DMS153 (cell line): ENCODE results near the gene KIF27.
A peak's percentile ranks its signal among the peaks of the same experiment; 100 is the strongest.
"Not testable (repeated sequence)": the region's sequence is repeated elsewhere in the genome, so short reads cannot be mapped to it uniquely, and the experiment has no call there.

Experiments used
- DNase-seq: peaks from one replicate; lab custom pipeline; 2025; lab: John Stamatoyannopoulos, UW

KIF27 gene

DNA sequence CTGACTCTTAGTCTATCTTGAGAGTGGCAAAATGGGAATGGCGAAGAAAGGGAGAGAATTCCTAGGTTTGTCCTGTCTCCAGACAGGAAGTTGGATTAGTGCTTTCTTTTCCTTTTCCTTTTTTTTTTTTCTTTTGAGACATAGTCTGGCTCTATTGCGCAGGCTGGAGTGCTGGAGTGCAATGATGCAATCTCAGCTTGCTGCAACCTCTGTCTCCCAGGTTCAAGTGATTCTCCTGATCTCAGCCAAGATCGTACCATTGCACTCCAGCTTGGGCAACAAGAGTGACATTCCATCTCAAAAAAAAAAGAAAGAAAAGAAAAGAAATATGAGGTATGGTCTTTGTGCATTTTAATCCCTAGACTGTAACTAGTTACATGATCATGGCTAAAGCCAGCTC is 12.6 kb upstream of the KIF27 start:
- DNase-seq, result no peak

- DNase-seq, result no peak
Measured at GRCh38 chr9:83932851-83933250, 11.6 kb upstream of the KIF27 start.

DNA sequence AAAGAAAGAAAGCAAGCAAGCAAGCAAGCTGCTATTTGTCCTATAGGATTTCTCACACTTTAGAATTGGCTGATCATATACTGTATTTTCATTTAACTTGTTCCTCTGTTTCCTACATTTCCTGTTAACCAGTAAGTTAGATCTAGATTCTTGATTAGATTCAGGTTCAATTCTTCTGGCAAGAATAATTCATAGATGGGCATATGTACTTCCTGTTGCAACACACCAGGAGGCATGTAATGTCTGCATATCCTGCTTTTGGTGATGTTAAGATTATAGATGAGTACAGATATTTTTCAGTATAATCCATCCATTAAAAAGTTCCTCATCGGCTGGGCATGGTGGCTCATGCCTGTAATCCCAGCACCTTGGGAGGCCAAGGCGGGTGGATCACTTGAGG is 10.8 kb upstream of the KIF27 start:
- DNase-seq, result no peak

DNA sequence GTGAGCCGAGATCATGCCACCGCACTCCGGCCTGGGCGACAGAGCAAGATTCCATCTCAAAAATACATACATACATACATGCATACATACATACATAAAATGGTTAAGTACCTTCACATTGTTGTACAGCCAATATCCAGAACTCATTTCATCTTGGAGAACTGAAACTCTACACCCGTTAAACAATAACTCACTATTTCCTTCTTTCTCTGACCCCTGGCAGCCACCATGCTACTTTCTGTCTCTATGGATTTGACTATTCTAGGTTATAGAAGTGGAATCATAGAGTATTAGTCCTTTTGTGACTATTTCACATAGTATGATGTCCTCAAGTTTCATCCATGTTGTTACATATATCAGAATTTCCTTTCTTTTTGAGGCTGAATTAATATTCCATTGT is 9.6 kb upstream of the KIF27 start:
- DNase-seq, result no peak

- no peak for DNase-seq
Measured at GRCh38 chr9:83927591-83927990, 6.4 kb upstream of the KIF27 start.

DNA sequence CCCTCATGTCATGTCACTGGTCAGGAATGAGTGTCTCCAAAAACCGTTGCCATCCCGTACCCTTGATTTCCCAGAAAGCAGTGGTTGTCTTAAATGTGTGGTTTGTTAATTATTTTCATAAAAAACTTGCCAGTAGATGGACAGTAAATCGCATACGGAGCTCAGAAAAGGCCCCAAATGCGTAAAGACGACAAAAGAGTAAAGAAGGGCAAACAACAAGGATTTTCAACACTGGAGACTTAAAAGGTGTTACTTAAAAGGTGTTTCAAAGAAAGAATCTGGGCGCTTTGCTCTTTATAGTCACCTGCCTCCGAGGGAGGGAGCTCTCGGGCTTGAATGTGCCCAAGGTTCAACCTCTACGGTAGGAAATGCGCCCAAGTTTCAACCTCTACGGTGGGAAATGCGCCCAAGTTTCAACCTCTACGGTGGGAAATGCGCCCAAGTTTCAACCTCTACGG is 734 bp downstream of the KIF27 start:
- peak; percentile 40 for DNase-seq

DNA sequence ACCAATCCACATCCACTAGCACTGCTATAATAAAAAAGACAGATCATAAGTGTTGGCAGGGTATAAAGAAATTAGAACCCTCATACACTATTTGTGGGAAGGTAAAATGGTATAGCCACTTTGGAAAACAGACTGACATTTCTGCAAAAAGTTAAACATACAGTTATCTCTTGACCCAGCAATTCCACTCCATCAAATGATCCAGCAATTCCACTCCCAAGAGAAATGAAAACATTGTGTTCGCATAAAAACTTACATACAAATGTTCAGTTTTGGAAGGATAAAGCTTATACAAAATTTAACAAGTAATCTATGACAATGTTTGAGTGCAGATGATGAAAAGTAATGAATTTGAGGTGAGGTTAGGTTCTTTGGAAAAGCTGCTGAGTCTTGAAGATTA is 2.1 kb downstream of the KIF27 start:
- DNase-seq, result no peak

GRCh38 chr9:83912194-83912593 is 9.0 kb downstream of the KIF27 start:
- DNase-seq, result not testable (repeated sequence)

DNA sequence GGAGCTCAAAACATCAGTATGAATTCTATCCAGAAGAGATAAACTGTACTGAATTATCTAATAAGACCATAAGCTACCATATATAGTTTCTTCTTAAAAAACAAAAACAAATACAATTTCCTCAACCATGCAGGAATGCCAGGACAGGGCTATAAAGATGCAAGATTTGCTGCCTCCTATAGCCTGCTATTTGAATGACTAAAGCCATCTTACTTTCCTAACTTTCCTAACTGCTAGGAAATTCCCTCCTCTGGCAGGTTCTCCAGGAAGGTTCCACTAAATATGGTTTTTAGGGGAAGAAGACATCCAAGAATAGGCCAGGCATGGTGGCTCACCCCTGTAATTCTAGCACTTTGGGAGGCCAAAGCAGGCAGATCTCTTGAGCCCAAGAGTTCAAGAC is 15.1 kb downstream of the KIF27 start:
- no peak for DNase-seq

DNA sequence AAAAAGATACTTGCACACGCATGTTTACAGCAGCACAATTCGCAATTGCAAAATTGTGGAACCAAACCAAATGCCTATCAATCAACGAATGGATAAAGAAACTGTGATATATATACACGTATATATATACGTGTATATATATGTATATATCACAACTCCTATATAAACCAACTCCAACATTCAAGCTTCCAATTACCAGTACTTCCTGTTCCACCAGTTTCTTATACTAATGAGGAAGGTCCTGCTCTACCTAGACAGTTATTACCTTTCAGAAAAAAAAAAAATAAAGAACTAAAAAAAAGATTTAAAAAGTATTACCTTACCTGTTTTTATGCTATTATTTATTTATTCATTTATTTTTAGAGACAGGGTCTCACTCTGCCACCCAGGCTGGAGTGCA is 20.6 kb downstream of the KIF27 start:
- DNase-seq, result not testable (repeated sequence)

GRCh38 chr9:83894301-83894700 is 26.9 kb downstream of the KIF27 start:
- not testable (repeated sequence) for DNase-seq

GRCh38 chr9:83886498-83886897 is 34.7 kb downstream of the KIF27 start:
- DNase-seq, result not testable (repeated sequence)

DNA sequence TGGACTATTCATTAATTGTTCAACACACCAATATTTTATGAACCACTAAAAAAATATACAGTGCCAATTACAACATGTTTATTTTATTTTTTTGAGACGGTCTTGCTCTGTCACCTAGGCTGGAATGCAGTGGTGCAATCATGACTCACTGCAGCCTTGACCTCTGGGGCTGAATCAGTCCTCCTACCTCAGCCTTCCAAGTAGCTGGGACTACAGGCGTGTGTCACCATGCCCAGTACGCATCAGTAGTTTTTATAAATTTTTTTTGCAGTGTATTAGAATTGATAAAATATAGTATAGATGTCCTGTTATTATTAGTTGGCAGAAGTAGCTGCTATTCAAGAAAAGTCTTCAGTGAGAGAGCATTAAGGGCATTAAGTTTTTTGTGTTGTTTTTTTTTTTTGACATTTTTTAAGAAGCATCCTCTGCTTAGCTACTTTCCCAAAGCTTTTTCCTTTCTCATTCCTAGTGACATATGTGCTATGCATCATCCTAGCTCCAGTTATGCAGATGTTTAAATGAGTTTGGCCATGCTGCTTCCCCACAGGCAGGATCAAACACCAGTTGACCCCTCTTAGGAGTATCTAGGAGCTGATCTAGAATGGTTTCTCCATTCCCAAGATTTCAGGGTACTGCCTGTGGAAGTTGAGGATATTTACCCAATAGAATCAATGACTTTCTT is 35.5 kb downstream of the KIF27 start:
- DNase-seq, result not testable (repeated sequence)

DNA sequence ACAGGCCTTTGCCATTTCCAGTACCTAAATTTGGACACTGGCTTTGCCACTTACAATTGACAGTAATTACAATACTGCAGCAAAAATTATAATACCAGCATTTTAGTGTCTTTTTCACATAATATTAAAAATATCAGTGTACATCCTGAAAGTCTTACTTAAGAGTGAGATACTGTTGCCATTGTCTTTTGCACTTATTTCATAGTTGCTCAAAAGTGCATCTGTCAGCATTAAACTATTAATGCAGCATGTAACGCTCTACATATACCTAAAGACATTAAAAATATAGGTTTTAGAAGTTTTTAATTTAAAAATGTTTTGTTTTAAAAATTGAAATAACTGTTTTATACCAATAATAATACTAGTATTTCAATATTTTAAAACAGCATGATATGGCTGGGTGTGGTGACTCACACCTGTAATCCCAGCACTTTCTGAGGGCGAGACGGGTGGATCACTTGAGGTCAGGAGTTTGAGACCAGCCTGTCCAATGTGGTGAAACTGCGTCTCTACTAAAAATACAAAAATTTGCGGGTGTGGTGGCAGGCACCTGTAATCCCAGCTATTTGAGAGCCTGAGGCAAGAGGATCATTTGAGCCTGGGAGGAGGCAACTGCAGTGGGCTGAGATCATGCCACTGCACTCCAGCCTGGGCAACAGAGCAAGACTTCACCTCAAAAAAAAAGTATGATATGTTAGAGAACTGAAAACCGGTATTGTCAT is 39.4 kb downstream of the KIF27 start:
- not testable (repeated sequence) for DNase-seq

DNA sequence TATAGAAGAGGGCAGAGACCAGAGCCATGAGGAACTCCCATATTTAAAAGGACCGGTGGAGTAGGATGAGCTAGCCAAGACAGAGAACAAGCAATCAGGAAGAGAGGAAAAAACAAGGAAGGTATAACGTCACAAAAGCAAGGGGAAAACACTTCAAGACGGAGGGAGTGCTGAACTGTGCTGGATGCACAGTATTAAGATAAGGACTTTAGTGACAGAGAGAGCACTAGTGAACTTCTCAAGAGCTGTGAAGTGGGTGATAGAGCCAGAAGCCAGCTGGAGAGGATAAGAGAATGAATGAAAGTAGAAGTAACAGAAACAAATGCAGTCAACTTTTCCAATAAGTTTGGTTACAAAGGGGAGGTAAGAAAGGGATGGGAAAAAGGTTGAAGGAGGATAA is 45.7 kb downstream of the KIF27 start:
- DNase-seq, result not testable (repeated sequence)

GRCh38 chr9:83849895-83850294 is 71.3 kb downstream of the KIF27 start:
- not testable (repeated sequence) for DNase-seq

GRCh38 chr9:83837070-83837643 is 84.1 kb downstream of the KIF27 start:
- not testable (repeated sequence) for DNase-seq

DNA sequence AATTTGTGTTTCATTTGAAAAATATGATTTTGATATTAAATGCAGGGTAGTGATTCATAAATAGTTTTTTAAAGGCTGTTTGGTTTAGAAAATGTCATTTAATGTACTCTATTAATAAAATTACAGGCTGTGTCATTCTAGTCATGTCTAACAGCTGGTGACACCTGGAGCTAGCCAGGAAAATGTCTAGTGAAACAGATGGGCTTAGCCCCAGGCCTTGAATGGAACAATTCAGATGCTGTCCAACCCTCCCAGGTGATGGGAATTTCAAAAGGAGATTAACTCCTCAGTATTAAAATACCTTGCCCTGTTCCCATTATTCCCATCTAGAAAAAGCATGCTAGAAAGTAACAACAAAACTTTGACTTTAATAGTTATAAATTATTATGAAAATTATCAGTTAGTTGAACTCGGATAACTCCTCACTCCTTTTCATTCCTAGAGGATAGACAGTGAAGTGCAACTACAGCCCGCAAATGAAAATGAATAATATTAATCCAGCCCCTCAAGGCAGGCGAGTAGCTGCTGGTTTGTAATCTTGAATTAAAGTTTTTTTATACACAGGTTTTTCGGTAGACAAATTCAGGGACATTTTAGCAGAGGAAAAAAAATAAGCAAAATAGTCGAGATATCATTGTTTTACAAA is 90.7 kb downstream of the KIF27 start:
- DNase-seq, result not testable (repeated sequence)

DNA sequence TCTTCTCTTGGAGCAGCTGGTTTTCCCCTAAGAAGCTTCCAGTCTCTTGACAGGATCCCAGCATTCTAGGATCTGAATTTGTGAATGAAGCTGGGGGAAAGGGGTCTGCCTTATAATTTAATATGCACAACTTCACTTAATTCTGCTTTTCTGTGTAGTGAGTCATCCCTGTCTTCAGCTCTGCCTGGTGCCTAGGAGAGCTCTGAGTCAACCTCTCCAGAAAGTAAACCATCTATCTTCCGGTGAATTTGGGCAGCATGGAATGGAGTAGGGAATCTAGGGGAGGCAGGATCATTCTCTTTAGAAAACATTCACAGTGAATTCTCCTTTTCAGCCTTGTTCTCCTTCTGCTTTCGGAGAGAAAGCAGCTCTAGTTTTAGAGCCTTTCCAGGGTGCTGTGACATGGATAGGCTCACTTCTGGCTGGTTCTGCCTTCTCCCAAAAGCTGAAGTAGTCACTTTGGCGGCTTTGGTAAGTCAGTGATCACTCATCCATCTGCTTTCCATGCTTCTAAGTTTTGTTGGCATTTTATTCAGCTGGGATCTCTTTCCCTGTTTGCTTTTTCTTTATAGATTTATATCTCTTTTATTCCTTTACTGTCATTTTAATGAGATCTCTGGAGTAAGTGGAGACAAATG is 96.1 kb downstream of the KIF27 start:
- DNase-seq, result not testable (repeated sequence)

- DNase-seq, result peak; percentile 67
Measured at GRCh38 chr9:83817356-83818278, 103.6 kb downstream of the KIF27 start, which contains the start of gene GKAP1. GKAP1 (minus strand) TSS chr9:83817769; CDS start chr9:83806517, 11,252 bp downstream.

GRCh38 chr9:83817011-83817355 is 104.2 kb downstream of the KIF27 start:
- not testable (repeated sequence) for DNase-seq
